ENCODE measurements around the gene CLTCL1.

Gene CLTCL1

GRCh38 chr22:19147195-19147780, 144.2 kb downstream of the CLTCL1 start:
- peaks cover 11% of the 10 kb centered on the region for H3K79me2 ChIP-seq (ENCODE audit: control insufficient read depth, insufficient read depth, low read length, unreplicated experiment)
- peaks cover 44% of the 10 kb centered on the region for H3K27me3 ChIP-seq (ENCODE audit: insufficient read depth, low read length)
- no peak overlapping the region for H3K27ac ChIP-seq (ENCODE audit: low read depth, low read length)
- no peak overlapping the region for H2AFZ ChIP-seq (ENCODE audit: low read length, unreplicated experiment)
- H3K36me3 ChIP-seq (ENCODE audit: insufficient read depth, low read length), result no peaks in the 10 kb centered on the region
- H3K4me1 ChIP-seq (ENCODE audit: control insufficient read depth, insufficient read depth, low read length, unreplicated experiment), result no peaks in the 10 kb centered on the region
- H3K4me3 ChIP-seq (ENCODE audit: low read depth, low read length), result no peak overlapping the region

DNA sequence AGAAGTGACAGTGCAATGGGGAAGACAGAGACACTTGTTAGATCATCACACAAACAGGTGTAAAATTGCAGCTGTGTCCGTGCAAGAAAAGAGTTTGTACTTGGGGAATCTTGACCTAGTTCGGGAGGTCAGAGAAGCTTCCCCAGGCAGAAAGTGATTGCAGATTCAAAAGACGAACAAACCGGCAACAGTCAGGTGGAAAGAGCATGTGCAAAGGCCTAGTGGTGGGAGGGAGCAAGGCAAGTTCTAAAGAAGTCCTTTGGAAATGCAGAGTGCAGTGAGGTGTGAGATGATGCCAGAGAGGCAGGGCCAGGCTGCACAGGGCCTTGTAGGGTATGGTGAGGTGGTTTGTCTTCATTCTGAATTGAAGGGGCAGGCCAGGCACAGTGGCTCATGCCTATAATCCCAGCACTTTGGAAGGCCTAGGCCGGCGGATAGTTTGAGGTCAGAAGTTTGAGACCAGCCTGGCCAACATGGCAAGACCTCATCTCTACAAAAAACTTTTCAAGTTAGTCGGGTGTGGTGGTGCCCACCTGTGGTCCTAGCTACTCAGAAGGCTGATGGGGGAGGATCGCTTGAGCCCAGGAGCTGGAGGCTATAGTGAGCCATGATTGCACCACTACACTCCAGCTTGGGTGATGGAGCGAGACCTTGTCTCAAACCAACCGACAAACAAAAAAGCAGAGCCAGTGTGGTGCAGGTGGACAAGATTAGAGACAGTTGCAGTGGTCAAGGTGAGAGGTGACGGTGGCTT, 145.1 kb downstream of the CLTCL1 start:
- no peak overlapping the region for H3K27ac ChIP-seq (ENCODE audit: low read depth, low read length)
- H3K36me3 ChIP-seq (ENCODE audit: insufficient read depth, low read length), result no peaks in the 10 kb centered on the region
- no peaks in the 10 kb centered on the region for H3K4me1 ChIP-seq (ENCODE audit: control insufficient read depth, insufficient read depth, low read length, unreplicated experiment)
- H3K79me2 ChIP-seq (ENCODE audit: control insufficient read depth, insufficient read depth, low read length, unreplicated experiment), result peaks cover 11% of the 10 kb centered on the region
- peaks cover 35% of the 10 kb centered on the region for H3K27me3 ChIP-seq (ENCODE audit: insufficient read depth, low read length)
- no peak overlapping the region for H2AFZ ChIP-seq (ENCODE audit: low read length, unreplicated experiment)
- no peak overlapping the region for H3K4me3 ChIP-seq (ENCODE audit: low read depth, low read length)

DNA sequence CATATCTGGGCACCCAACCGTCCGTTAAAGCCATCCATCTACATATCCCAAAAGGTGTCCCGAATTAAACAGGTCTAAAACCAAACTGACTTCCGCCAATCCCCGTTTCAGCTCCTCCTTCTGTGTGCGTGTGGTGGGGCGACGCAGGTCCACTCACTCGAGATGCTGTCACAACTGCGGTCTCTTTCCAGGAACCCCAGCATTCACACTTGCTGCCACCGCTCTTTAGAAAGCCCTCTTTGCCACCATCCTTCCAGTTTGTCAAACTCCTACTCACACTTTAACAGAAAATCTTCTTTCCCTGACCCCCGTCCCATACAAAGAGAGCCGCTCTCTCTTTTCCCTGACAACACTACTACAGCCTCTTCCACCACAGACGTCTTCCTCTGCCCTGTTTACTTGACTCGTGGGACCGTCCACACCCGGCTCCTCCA, 147.5 kb downstream of the CLTCL1 start:
- Histone ChIP-seq H3K4me3 (ENCODE audit: low read depth, low read length) (peak overlapping the region; percentile 98), H3K79me2 (ENCODE audit: control insufficient read depth, insufficient read depth, low read length, unreplicated experiment) (peaks cover 11% of the 10 kb centered on the region), H3K27me3 (ENCODE audit: insufficient read depth, low read length) (peaks cover 18% of the 10 kb centered on the region), H2AFZ (ENCODE audit: low read length, unreplicated experiment) (peak overlapping the region; percentile 65), H3K27ac (ENCODE audit: low read depth, low read length) (peak overlapping the region; percentile 7; the same call in 1 of the 2 replicates), H3K4me1 (ENCODE audit: control insufficient read depth, insufficient read depth, low read length, unreplicated experiment) (no peaks in the 10 kb centered on the region), H3K36me3 (ENCODE audit: insufficient read depth, low read length) (no peaks in the 10 kb centered on the region)

DNA sequence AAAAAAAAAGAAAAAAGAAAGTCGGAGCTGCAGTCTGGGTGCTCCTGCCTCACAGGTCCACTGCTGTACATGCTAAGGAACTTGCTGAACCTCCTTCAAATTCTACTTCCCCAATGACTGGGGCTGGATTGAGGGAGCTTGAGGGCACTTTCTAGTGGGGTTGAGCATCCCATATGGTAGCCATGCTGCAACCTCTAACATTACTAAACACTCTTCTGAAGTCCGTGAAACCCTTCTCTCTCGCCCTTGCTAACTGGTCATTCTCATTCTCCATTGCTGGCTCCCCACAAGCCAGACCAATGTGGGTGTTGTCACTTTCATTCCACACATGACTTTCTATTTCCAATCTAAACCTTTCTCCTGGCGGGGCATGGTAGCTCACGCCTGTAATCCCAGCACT, 148.3 kb downstream of the CLTCL1 start:
- no peak overlapping the region for H2AFZ ChIP-seq (ENCODE audit: low read length, unreplicated experiment)
- H3K4me3 ChIP-seq (ENCODE audit: low read depth, low read length), result peak overlapping the region; percentile 98; the same call in 1 of the 2 replicates
- H3K4me1 ChIP-seq (ENCODE audit: control insufficient read depth, insufficient read depth, low read length, unreplicated experiment), result no peaks in the 10 kb centered on the region
- H3K79me2 ChIP-seq (ENCODE audit: control insufficient read depth, insufficient read depth, low read length, unreplicated experiment), result peaks cover 11% of the 10 kb centered on the region
- no peaks in the 10 kb centered on the region for H3K36me3 ChIP-seq (ENCODE audit: insufficient read depth, low read length)
- H3K27me3 ChIP-seq (ENCODE audit: insufficient read depth, low read length), result peaks cover 10% of the 10 kb centered on the region; the same call in 1 of the 2 replicates
- H3K27ac ChIP-seq (ENCODE audit: low read depth, low read length), result no peak overlapping the region

- H2AFZ ChIP-seq (ENCODE audit: low read length, unreplicated experiment), result no peak overlapping the region
- peaks cover 11% of the 10 kb centered on the region for H3K79me2 ChIP-seq (ENCODE audit: control insufficient read depth, insufficient read depth, low read length, unreplicated experiment)
- H3K27ac ChIP-seq (ENCODE audit: low read depth, low read length), result no peak overlapping the region
- 0 out of 2 replicates have a peak, but pooled peaks cover 2% of the 10 kb centered on the region for H3K27me3 ChIP-seq (ENCODE audit: insufficient read depth, low read length)
- no peak overlapping the region for H3K4me3 ChIP-seq (ENCODE audit: low read depth, low read length)
- H3K4me1 ChIP-seq (ENCODE audit: control insufficient read depth, insufficient read depth, low read length, unreplicated experiment), result no peaks in the 10 kb centered on the region
- H3K36me3 ChIP-seq (ENCODE audit: insufficient read depth, low read length), result no peaks in the 10 kb centered on the region
Observed at GRCh38 chr22:19142394-19142793, 149.1 kb downstream of the CLTCL1 start.

DNA sequence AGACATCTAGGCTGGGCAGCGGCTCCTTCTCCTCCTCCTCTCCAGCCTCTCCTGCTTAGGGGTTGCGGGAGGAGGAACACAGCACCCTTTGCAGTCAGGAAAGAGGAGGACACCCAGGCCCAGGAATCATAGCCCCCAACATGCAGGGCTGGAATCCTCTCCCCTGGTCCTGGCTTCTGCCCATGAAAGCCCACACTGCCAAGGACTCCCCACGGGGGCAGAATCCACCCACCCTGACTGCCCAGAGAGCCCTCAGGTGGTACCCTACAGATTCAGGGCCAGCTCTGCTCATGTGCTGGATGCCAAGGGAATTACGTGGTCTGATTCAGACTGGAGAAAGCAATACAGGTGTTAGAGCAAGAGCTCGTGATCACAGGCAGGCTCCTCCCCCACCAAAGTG, 151.5 kb downstream of the CLTCL1 start:
- Histone ChIP-seq H3K27ac (ENCODE audit: low read depth, low read length) (no peak overlapping the region), H3K4me1 (ENCODE audit: control insufficient read depth, insufficient read depth, low read length, unreplicated experiment) (no peaks in the 10 kb centered on the region), H3K36me3 (ENCODE audit: insufficient read depth, low read length) (no peaks in the 10 kb centered on the region), H2AFZ (ENCODE audit: low read length, unreplicated experiment) (no peak overlapping the region), H3K79me2 (ENCODE audit: control insufficient read depth, insufficient read depth, low read length, unreplicated experiment) (peaks cover 11% of the 10 kb centered on the region), H3K4me3 (ENCODE audit: low read depth, low read length) (no peak overlapping the region), H3K27me3 (ENCODE audit: insufficient read depth, low read length) (no peaks in the 10 kb centered on the region)

DNA sequence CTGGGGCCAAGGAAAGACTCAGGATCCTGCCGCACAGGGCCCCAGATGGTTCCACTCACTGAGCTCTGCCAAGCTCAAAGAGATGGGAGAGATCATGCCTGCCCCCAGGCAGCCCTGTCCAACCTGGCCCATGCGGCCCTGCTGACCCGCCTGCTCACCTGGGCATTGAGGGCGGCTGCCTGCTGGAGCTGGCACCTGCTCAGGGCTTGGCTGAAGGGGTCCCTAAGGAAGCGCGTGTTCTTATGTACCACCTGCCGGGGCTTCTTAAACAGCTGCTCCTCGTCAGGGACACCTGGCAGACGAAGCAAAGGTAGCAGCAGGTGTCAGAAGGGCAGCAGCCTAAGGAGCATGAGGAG, 152.5 kb downstream of the CLTCL1 start:
- Histone ChIP-seq H3K4me1 (ENCODE audit: control insufficient read depth, insufficient read depth, low read length, unreplicated experiment) (no peaks in the 10 kb centered on the region), H3K36me3 (ENCODE audit: insufficient read depth, low read length) (no peaks in the 10 kb centered on the region), H3K27me3 (ENCODE audit: insufficient read depth, low read length) (no peaks in the 10 kb centered on the region), H3K4me3 (ENCODE audit: low read depth, low read length) (no peak overlapping the region), H2AFZ (ENCODE audit: low read length, unreplicated experiment) (no peak overlapping the region), H3K27ac (ENCODE audit: low read depth, low read length) (no peak overlapping the region), H3K79me2 (ENCODE audit: control insufficient read depth, insufficient read depth, low read length, unreplicated experiment) (peaks cover 7% of the 10 kb centered on the region)

- H3K36me3 ChIP-seq (ENCODE audit: insufficient read depth, low read length), result no peaks in the 10 kb centered on the region
- peaks cover 3% of the 10 kb centered on the region for H3K79me2 ChIP-seq (ENCODE audit: control insufficient read depth, insufficient read depth, low read length, unreplicated experiment)
- H3K4me3 ChIP-seq (ENCODE audit: low read depth, low read length), result no peak overlapping the region
- no peaks in the 10 kb centered on the region for H3K4me1 ChIP-seq (ENCODE audit: control insufficient read depth, insufficient read depth, low read length, unreplicated experiment)
- no peaks in the 10 kb centered on the region for H3K27me3 ChIP-seq (ENCODE audit: insufficient read depth, low read length)
- no peak overlapping the region for H2AFZ ChIP-seq (ENCODE audit: low read length, unreplicated experiment)
- no peak overlapping the region for H3K27ac ChIP-seq (ENCODE audit: low read depth, low read length)
Observed at GRCh38 chr22:19138217-19139000, 153.1 kb downstream of the CLTCL1 start.

DNA sequence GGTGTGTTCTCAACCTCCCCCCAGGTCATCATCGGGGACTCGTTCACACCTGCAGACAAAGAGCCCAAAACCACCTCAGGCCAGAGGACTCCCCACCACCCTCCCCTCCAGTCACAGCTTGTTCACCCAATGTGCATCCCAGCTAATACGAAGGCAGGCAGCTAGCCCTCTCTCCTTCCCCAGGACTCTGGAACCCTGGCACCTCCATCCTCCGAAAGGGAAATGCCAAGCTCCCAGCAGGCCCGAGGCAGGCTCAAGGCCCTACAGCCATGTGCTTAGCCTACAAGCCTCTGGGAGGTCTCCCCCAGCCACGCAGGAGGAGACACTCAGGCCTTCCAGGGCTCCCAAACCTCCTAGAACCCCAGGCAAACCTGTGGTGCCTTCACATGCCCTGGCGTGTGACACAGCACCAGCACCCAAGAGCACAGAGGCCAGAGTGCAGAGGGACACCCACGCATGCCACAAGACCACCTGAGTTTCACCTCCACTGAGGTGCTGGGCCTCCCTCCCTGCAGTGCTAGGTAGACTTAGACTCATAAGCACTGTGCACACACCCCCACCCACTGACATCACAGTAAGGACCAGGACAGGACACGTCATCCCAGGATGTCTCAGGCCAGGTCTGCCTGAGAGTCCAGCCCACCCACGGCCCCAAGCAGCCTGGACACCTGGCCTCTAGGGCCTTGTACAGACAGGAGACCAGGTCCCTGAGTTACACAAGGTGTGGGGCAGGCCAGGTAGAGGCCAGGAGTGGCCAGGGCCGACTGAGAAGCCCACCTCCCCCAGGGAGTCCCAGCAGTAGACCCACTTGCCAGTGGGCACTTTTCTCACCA, 153.9 kb downstream of the CLTCL1 start:
- Histone ChIP-seq H3K4me1 (ENCODE audit: control insufficient read depth, insufficient read depth, low read length, unreplicated experiment) (no peaks in the 10 kb centered on the region), H2AFZ (ENCODE audit: low read length, unreplicated experiment) (no peak overlapping the region), H3K79me2 (ENCODE audit: control insufficient read depth, insufficient read depth, low read length, unreplicated experiment) (no peaks in the 10 kb centered on the region), H3K36me3 (ENCODE audit: insufficient read depth, low read length) (no peaks in the 10 kb centered on the region), H3K27me3 (ENCODE audit: insufficient read depth, low read length) (no peaks in the 10 kb centered on the region), H3K27ac (ENCODE audit: low read depth, low read length) (no peak overlapping the region), H3K4me3 (ENCODE audit: low read depth, low read length) (no peak overlapping the region)

DNA sequence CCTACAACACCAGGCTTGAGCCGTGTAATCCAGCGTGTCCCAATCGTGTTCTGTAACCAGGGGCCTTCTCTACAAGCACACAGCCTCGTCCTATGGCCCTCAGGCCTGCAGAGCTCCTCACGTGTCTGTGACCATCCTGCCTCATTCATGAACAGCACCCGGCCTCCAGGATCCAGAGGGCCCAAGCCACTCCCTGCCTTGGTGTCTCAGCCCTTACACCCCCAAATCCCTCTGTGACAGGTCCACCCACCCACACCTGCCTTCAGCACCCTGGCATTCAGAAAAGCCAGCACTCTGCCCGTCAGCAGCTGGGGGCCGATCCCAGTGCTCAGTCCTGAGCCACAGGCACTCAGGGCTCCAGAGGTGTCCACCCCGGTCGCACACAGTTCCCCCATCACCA, 154.6 kb downstream of the CLTCL1 start:
- H3K4me1 ChIP-seq (ENCODE audit: control insufficient read depth, insufficient read depth, low read length, unreplicated experiment), result no peaks in the 10 kb centered on the region
- no peaks in the 10 kb centered on the region for H3K79me2 ChIP-seq (ENCODE audit: control insufficient read depth, insufficient read depth, low read length, unreplicated experiment)
- H2AFZ ChIP-seq (ENCODE audit: low read length, unreplicated experiment), result no peak overlapping the region
- no peak overlapping the region for H3K27ac ChIP-seq (ENCODE audit: low read depth, low read length)
- no peak overlapping the region for H3K4me3 ChIP-seq (ENCODE audit: low read depth, low read length)
- H3K36me3 ChIP-seq (ENCODE audit: insufficient read depth, low read length), result no peaks in the 10 kb centered on the region
- H3K27me3 ChIP-seq (ENCODE audit: insufficient read depth, low read length), result no peaks in the 10 kb centered on the region

All from ACC112 (cell line).